Fibroblast of lung (primary cell): Measurements from ENCODE around the gene PSMD8.

Source experiments
- CTCF ChIP-seq, 2 donors: IDR thresholded peaks in 1 of 2; conservative IDR thresholded peaks in 1 of 2; 1 replicate in 1 of 2; 2 replicates in 1 of 2; pipeline ENCODE4 v1.5.1; 2011 to 2012; ENCODE audit warnings: low read length in 2 of 2, control low read depth in 1 of 2, inconsistent platforms in 1 of 2, low read depth in 1 of 2, mild to moderate bottlenecking in 1 of 2
- EZH2 ChIP-seq: IDR thresholded peaks from 2 replicates; pipeline ENCODE4 v1.5.1; 2012; ENCODE audit warnings: low read length, control low read depth, mild to moderate bottlenecking; ENCODE audit errors: missing control alignments

- TF ChIP-seq CTCF (conservative IDR thresholded peaks at IDR 0.05 in 1 of 2, IDR thresholded peaks at IDR 0.05 in 1 of 2; ENCODE audit: low read depth in 1 of 2, low read length in 2 of 2), result no peak
- no peak for TF ChIP-seq EZH2
These were observed 12.1 kb downstream of the PSMD8 start for GRCh38 chr19:38386300-38386970.
